GM23338 (cell line): ENCODE measurements around the gene ATN1. TPM values are rescaled to one million over a fixed set of nuclear protein-coding genes. Genes with fewer than 3 reads are reported as not detected.

ENCODE experiments used
- ATAC-seq: fragments of 200-7000 bp; cut with Tn5 transposase; 3 replicates; pipeline ENCODE4 v1.9.1; 2020
- DNase-seq: peaks from one replicate; pipeline ENCODE4 v3.0.0-alpha.2; 2015; ENCODE audit warnings: low spot score
- H2AFZ ChIP-seq: fragments of 200-600 bp; sonication (generic); 2 replicates; pipeline ENCODE4 v1.8.0; 2016; ENCODE audit warnings: antibody characterized with exemption, mild to moderate bottlenecking, moderate library complexity
- H3F3A ChIP-seq: fragments of 200-600 bp; sonication (generic); replicated peaks from 2 replicates; pipeline ENCODE4 v1.8.0; 2017; ENCODE audit warnings: antibody characterized with exemption, mixed run types, low read depth
- H3K27ac ChIP-seq: fragments of 200-600 bp; sonication (generic); 2 replicates; pipeline ENCODE4 v1.6.1; 2016; ENCODE audit warnings: low read depth
- H3K27me3 ChIP-seq: fragments of 200-600 bp; sonication (generic); 2 replicates; pipeline ENCODE4 v1.8.0; 2016; ENCODE audit warnings: mild to moderate bottlenecking, mixed run types, moderate library complexity; ENCODE audit not compliant: insufficient read depth
- H3K36me3 ChIP-seq: fragments of 200-600 bp; sonication (generic); 2 replicates; pipeline ENCODE4 v1.8.0; 2016; ENCODE audit warnings: mild to moderate bottlenecking; ENCODE audit not compliant: insufficient read depth
- H3K4me1 ChIP-seq: fragments of 200-600 bp; sonication (generic); 2 replicates; pipeline ENCODE4 v1.8.0; 2016; ENCODE audit warnings: mild to moderate bottlenecking, moderate library complexity; ENCODE audit not compliant: insufficient read depth
- H3K4me2 ChIP-seq: fragments of 200-600 bp; sonication (generic); 2 replicates; pipeline ENCODE4 v1.7.1; 2017; ENCODE audit warnings: mixed run types
- H3K4me3 ChIP-seq: fragments of 200-600 bp; sonication (generic); 2 replicates; pipeline ENCODE4 v1.6.1; 2016; ENCODE audit warnings: mixed run types
- H3K79me2 ChIP-seq: fragments of 200-600 bp; sonication (generic); replicated peaks from 2 replicates; pipeline ENCODE4 v1.8.0; 2017; ENCODE audit warnings: mild to moderate bottlenecking; ENCODE audit not compliant: insufficient read depth
- H3K9me2 ChIP-seq: fragments of 200-600 bp; sonication (generic); 2 replicates; pipeline ENCODE4 v1.8.0; 2017; ENCODE audit not compliant: insufficient read depth
- H4K20me1 ChIP-seq: fragments of 200-600 bp; sonication (generic); replicated peaks from 2 replicates; pipeline ENCODE4 v1.8.0; 2017; ENCODE audit warnings: mild to moderate bottlenecking; ENCODE audit not compliant: insufficient read depth
- H3K27ac Mint-ChIP-seq: 2 replicates; pipeline ENCODE4 v1.8.0; 2020; ENCODE audit warnings: inconsistent platforms, mild to moderate bottlenecking, moderate library complexity, mixed read lengths
- H3K27me3 Mint-ChIP-seq: 3 replicates; pipeline ENCODE4 v1.8.0; 2022; ENCODE audit warnings: low read depth, mild to moderate bottlenecking, moderate library complexity, mixed read lengths, inconsistent platforms; ENCODE audit not compliant: insufficient read depth, poor library complexity
- H3K36me3 Mint-ChIP-seq: 3 replicates; pipeline ENCODE4 v1.8.0; 2021; ENCODE audit warnings: low read depth, mild to moderate bottlenecking, inconsistent platforms, moderate library complexity, mixed read lengths
- H3K4me1 Mint-ChIP-seq: 3 replicates; pipeline ENCODE4 v1.8.0; 2020; ENCODE audit warnings: mild to moderate bottlenecking, inconsistent platforms, mixed read lengths
- H3K4me3 Mint-ChIP-seq: 3 replicates; pipeline ENCODE4 v1.8.0; 2021; ENCODE audit warnings: moderate library complexity, mild to moderate bottlenecking, inconsistent platforms, mixed read lengths
- H3K9me3 Mint-ChIP-seq: 3 replicates; pipeline ENCODE4 v1.8.0; 2020; ENCODE audit warnings: moderate library complexity, mild to moderate bottlenecking, inconsistent platforms, mixed read lengths
- CREB1 ChIP-seq: fragments of 250-450 bp; sonication (Bioruptor Pico); IDR thresholded peaks from 2 replicates; pipeline ENCODE4 v1.5.0; 2020; ENCODE audit warnings: low read depth, mild to moderate bottlenecking, moderate library complexity
- EZH2 ChIP-seq: fragments of 200-600 bp; sonication (generic); IDR thresholded peaks from one replicate; pipeline ENCODE4 v1.8.0; 2017; ENCODE audit warnings: antibody characterized with exemption, mild to moderate bottlenecking, low read depth; ENCODE audit not compliant: unreplicated experiment
- EZH2phosphoT487 ChIP-seq: fragments of 200-600 bp; sonication (generic); IDR thresholded peaks from one replicate; pipeline ENCODE4 v1.8.1; 2018; ENCODE audit warnings: antibody characterized with exemption; ENCODE audit not compliant: unreplicated experiment
- JUNB ChIP-seq: IDR thresholded peaks from one replicate; pipeline ENCODE4 v1.6.1; 2016; ENCODE audit warnings: antibody characterized with exemption; ENCODE audit not compliant: unreplicated experiment
- NANOG ChIP-seq: IDR thresholded peaks from 2 replicates; pipeline ENCODE4 v1.6.1; 2016; ENCODE audit warnings: antibody characterized with exemption, borderline replicate concordance
- POLR2AphosphoS5 ChIP-seq: IDR thresholded peaks from 2 replicates; pipeline ENCODE4 v1.6.1; 2016; ENCODE audit warnings: antibody characterized with exemption, low read depth
- STAT1 ChIP-seq: IDR thresholded peaks from one replicate; pipeline ENCODE4 v1.6.1; 2016; ENCODE audit warnings: antibody characterized with exemption; ENCODE audit not compliant: unreplicated experiment
- ZNF114 ChIP-seq: fragments of 250-450 bp; sonication (Bioruptor Pico); IDR thresholded peaks from 2 replicates; pipeline ENCODE4 v1.5.0; 2020; ENCODE audit warnings: mild to moderate bottlenecking, moderate library complexity
- ZNF331 ChIP-seq: fragments of 250-450 bp; sonication (Bioruptor Pico); IDR thresholded peaks from 2 replicates; pipeline ENCODE4 v1.5.0; 2020; ENCODE audit warnings: low read depth, mild to moderate bottlenecking, moderate library complexity
- polyA plus RNA-seq: library from polyadenylated mRNA; unstranded; fragments of >200 nt; fragmentation: Nextera tagmentation; extraction: Ambion mirVana; gene quantifications from 2 replicates; pipeline ENCODE4 v1.2.1, GENCODE V29; 2016
- total RNA-seq: library from RNA; depleted of rRNA; stranded (reverse); fragments of >200 nt; shearing (Covaris generic); gene quantifications from 2 replicates; pipeline ENCODE4 v1.2.3, GENCODE V29; 2014
- TF ChIP-seq, protein P1 (sequence below): fragments of 250-450 bp; sonication (Bioruptor Pico); IDR thresholded peaks from 2 replicates; pipeline ENCODE4 v1.5.0; 2020; ENCODE audit warnings: mild to moderate bottlenecking, moderate library complexity
- TF ChIP-seq, protein P2 (sequence below), 2 experiments: fragments of 200-600 bp in 1 of 2; sonication (generic) in 1 of 2; conservative IDR thresholded peaks; 2 replicates each; pipeline versions ENCODE4 v1.5.1 to v1.6.1; 2016 to 2017; ENCODE audit warnings: antibody characterized with exemption in 2 of 2, low read depth in 2 of 2, mild to moderate bottlenecking in 2 of 2, moderate library complexity in 1 of 2
- TF ChIP-seq, protein P3 (sequence below): IDR thresholded peaks from 2 replicates; pipeline ENCODE4 v1.6.1; 2016; ENCODE audit warnings: antibody characterized with exemption
- TF ChIP-seq, protein P4 (sequence below): IDR thresholded peaks from one replicate; pipeline ENCODE4 v1.6.1; 2018; ENCODE audit warnings: antibody characterized with exemption; ENCODE audit not compliant: unreplicated experiment

Gene ATN1
- total and polyA plus RNA-seq, 2 experiments from 2014 or later, result 27.2 to 49.6 TPM

DNA sequence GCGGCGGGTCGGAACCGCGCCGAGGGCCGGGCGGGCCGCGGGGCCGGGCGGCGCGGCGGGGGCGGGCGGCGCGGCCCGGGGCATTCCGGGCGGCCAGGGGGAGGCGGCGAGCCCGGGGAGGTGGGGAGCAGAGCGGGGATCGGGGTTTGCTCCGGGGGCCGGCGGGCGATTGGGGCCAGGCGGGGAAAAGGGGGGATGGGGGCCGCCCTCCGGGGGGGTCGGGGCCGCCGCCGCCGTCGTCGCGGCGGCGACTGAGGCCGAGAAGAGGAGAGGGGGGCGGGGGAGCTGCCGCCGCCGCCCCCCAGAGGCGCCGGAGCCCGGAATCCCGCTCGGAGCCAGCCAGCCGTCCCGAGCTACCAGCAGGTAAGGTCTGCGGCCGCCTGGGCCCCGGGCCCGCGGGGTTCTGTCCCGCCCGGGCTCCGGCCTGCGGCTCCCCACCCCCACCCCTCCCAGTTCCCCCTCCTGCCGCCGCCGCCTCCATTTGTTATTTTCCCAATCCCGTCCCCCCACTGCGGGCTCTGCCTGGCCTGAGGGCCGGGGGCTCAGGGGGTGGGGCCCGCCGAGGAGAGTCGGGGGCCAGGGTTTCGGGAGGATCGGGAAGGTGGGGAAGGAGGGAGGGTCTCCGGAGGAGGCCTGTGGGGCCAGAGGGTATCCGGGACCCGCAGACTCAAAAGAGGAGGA is 403 bp downstream of the ATN1 start:
- peaks cover 33% of the 10 kb centered on the region for H3F3A ChIP-seq
- no peaks in the 10 kb centered on the region; the same call in 1 of the 2 replicates for H3K36me3 ChIP-seq
- H3K79me2 ChIP-seq, result peaks cover 55% of the 10 kb centered on the region
- Mint-ChIP-seq H3K9me3 (no peaks in the 10 kb centered on the region; the same call in 1 of the 3 replicates), H3K36me3 (peaks cover 26% of the 10 kb centered on the region), H3K27ac (peak overlapping the region; percentile 82), H3K4me3 (peak overlapping the region; percentile 97), H3K27me3 (peaks cover 33% of the 10 kb centered on the region), H3K4me1 (peaks cover 57% of the 10 kb centered on the region)
- peak overlapping the region; percentile 99 for H3K4me2 ChIP-seq
- peak overlapping the region; percentile 97 for H3K4me3 ChIP-seq
- no peak overlapping the region for H3K27ac ChIP-seq
- no peaks in the 10 kb centered on the region for H3K9me2 ChIP-seq
- peaks cover 51% of the 10 kb centered on the region for H3K4me1 ChIP-seq
- TF ChIP-seq JUNB, result no peak
- no peak for TF ChIP-seq EZH2phosphoT487
- TF ChIP-seq, protein P1, sequence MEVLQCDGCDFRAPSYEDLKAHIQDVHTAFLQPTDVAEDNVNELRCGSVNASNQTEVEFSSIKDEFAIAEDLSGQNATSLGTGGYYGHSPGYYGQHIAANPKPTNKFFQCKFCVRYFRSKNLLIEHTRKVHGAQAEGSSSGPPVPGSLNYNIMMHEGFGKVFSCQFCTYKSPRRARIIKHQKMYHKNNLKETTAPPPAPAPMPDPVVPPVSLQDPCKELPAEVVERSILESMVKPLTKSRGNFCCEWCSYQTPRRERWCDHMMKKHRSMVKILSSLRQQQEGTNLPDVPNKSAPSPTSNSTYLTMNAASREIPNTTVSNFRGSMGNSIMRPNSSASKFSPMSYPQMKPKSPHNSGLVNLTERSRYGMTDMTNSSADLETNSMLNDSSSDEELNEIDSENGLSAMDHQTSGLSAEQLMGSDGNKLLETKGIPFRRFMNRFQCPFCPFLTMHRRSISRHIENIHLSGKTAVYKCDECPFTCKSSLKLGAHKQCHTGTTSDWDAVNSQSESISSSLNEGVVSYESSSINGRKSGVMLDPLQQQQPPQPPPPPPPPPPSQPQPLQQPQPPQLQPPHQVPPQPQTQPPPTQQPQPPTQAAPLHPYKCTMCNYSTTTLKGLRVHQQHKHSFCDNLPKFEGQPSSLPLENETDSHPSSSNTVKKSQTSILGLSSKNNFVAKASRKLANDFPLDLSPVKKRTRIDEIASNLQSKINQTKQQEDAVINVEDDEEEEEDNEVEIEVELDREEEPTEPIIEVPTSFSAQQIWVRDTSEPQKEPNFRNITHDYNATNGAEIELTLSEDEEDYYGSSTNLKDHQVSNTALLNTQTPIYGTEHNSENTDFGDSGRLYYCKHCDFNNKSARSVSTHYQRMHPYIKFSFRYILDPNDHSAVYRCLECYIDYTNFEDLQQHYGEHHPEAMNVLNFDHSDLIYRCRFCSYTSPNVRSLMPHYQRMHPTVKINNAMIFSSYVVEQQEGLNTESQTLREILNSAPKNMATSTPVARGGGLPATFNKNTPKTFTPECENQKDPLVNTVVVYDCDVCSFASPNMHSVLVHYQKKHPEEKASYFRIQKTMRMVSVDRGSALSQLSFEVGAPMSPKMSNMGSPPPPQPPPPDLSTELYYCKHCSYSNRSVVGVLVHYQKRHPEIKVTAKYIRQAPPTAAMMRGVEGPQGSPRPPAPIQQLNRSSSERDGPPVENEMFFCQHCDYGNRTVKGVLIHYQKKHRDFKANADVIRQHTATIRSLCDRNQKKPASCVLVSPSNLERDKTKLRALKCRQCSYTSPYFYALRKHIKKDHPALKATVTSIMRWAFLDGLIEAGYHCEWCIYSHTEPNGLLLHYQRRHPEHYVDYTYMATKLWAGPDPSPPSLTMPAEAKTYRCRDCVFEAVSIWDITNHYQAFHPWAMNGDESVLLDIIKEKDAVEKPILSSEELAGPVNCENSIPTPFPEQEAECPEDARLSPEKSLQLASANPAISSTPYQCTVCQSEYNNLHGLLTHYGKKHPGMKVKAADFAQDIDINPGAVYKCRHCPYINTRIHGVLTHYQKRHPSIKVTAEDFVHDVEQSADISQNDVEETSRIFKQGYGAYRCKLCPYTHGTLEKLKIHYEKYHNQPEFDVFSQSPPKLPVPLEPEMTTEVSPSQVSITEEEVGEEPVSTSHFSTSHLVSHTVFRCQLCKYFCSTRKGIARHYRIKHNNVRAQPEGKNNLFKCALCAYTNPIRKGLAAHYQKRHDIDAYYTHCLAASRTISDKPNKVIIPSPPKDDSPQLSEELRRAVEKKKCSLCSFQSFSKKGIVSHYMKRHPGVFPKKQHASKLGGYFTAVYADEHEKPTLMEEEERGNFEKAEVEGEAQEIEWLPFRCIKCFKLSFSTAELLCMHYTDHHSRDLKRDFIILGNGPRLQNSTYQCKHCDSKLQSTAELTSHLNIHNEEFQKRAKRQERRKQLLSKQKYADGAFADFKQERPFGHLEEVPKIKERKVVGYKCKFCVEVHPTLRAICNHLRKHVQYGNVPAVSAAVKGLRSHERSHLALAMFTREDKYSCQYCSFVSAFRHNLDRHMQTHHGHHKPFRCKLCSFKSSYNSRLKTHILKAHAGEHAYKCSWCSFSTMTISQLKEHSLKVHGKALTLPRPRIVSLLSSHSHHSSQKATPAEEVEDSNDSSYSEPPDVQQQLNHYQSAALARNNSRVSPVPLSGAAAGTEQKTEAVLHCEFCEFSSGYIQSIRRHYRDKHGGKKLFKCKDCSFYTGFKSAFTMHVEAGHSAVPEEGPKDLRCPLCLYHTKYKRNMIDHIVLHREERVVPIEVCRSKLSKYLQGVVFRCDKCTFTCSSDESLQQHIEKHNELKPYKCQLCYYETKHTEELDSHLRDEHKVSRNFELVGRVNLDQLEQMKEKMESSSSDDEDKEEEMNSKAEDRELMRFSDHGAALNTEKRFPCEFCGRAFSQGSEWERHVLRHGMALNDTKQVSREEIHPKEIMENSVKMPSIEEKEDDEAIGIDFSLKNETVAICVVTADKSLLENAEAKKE, result no peak
- TF ChIP-seq, protein P2, sequence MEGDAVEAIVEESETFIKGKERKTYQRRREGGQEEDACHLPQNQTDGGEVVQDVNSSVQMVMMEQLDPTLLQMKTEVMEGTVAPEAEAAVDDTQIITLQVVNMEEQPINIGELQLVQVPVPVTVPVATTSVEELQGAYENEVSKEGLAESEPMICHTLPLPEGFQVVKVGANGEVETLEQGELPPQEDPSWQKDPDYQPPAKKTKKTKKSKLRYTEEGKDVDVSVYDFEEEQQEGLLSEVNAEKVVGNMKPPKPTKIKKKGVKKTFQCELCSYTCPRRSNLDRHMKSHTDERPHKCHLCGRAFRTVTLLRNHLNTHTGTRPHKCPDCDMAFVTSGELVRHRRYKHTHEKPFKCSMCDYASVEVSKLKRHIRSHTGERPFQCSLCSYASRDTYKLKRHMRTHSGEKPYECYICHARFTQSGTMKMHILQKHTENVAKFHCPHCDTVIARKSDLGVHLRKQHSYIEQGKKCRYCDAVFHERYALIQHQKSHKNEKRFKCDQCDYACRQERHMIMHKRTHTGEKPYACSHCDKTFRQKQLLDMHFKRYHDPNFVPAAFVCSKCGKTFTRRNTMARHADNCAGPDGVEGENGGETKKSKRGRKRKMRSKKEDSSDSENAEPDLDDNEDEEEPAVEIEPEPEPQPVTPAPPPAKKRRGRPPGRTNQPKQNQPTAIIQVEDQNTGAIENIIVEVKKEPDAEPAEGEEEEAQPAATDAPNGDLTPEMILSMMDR (conservative IDR thresholded peaks at IDR 0.05; ENCODE audit: low read depth in 2 of 2), result no peak
- no peak for TF ChIP-seq STAT1
- no peak for TF ChIP-seq ZNF114 (CRISPR knock-in tag)
- no peak for TF ChIP-seq POLR2AphosphoS5
- TF ChIP-seq CREB1 (CRISPR knock-in tag), result no peak
- TF ChIP-seq EZH2, result no peak
- TF ChIP-seq, protein P3, sequence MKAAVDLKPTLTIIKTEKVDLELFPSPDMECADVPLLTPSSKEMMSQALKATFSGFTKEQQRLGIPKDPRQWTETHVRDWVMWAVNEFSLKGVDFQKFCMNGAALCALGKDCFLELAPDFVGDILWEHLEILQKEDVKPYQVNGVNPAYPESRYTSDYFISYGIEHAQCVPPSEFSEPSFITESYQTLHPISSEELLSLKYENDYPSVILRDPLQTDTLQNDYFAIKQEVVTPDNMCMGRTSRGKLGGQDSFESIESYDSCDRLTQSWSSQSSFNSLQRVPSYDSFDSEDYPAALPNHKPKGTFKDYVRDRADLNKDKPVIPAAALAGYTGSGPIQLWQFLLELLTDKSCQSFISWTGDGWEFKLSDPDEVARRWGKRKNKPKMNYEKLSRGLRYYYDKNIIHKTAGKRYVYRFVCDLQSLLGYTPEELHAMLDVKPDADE, result no peak
- TF ChIP-seq, protein P4, sequence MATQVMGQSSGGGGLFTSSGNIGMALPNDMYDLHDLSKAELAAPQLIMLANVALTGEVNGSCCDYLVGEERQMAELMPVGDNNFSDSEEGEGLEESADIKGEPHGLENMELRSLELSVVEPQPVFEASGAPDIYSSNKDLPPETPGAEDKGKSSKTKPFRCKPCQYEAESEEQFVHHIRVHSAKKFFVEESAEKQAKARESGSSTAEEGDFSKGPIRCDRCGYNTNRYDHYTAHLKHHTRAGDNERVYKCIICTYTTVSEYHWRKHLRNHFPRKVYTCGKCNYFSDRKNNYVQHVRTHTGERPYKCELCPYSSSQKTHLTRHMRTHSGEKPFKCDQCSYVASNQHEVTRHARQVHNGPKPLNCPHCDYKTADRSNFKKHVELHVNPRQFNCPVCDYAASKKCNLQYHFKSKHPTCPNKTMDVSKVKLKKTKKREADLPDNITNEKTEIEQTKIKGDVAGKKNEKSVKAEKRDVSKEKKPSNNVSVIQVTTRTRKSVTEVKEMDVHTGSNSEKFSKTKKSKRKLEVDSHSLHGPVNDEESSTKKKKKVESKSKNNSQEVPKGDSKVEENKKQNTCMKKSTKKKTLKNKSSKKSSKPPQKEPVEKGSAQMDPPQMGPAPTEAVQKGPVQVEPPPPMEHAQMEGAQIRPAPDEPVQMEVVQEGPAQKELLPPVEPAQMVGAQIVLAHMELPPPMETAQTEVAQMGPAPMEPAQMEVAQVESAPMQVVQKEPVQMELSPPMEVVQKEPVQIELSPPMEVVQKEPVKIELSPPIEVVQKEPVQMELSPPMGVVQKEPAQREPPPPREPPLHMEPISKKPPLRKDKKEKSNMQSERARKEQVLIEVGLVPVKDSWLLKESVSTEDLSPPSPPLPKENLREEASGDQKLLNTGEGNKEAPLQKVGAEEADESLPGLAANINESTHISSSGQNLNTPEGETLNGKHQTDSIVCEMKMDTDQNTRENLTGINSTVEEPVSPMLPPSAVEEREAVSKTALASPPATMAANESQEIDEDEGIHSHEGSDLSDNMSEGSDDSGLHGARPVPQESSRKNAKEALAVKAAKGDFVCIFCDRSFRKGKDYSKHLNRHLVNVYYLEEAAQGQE, result no peak
- TF ChIP-seq ZNF331, result no peak
- TF ChIP-seq NANOG, result no peak
- no peak overlapping the region for H2AFZ ChIP-seq
- ATAC-seq (no peak), DNase-seq (peak; percentile 47)
- H3K27me3 ChIP-seq, result no peaks in the 10 kb centered on the region
- peaks cover 20% of the 10 kb centered on the region for H4K20me1 ChIP-seq
